ENCODE results near the gene PIGP.
A peak's percentile ranks its signal among the peaks of the same experiment; 100 is the strongest.
"Not testable (repeated sequence)": the region's sequence is repeated elsewhere in the genome, so short reads cannot be mapped to it uniquely, and the experiment has no call there.

Gene PIGP

DNA sequence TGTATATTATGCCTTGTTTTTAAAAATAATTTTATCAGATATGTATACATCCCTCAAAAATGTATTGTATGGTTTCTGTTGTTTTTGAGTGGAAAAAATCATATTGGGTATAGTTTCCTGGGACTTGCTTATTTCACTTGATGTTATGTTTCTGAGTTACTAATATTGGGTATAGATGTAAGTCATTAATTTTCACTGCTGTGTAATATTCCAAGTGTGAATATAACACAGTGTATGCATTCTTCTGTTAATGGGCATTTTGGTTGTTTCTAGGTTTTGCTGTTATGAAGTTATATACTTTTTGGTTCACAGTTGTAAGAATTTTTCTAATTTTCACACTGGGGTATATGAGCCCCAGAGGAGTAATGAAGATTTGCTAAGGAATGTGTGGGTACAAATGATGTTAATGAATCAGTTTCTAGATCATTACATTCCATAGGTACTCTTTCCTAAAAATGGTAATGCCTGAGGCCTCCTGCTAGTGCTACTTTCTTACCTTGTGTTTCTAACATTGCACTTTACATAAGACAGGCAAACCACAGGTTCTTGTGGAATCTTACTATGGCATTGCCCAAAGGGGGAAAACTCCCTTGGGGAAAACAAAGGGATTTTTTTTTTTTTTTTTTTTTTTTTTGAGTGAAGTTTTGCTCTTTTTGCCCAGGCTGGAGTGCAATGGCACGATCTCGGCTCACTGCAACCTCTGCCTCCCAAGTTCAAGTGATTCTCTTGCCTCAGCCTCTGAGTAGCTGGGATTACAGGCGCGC is 3.4 kb upstream of the PIGP start:
- DNase-seq = no peak

- no peak for DNase-seq
Observed at GRCh38 chr21:37075214-37075770, 2.4 kb upstream of the PIGP start.

DNA sequence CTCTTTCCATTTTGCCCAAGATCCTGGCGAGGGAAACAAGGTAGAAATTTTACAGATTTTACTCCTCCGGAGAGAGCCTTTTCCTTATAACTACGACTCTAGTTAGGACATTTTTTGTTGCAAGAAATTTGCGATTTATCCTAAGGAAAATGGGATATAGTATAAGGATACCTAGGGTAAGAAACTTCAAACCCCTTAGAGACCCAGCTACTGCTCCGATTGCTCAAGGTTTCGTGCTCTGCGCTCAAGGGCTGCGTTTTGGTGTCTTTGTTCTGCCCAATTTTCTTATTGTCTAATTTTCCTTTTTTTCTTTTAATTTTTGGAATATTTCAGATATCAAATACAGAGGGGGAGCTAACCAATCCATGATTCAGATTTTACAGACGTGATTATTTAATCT is 1.7 kb upstream of the PIGP start:
- DNase-seq = no peak

- DNase-seq = peak in 1 of 56 donors; percentile 69
Observed at GRCh38 chr21:37074197-37074510, 1.3 kb upstream of the PIGP start.

DNA sequence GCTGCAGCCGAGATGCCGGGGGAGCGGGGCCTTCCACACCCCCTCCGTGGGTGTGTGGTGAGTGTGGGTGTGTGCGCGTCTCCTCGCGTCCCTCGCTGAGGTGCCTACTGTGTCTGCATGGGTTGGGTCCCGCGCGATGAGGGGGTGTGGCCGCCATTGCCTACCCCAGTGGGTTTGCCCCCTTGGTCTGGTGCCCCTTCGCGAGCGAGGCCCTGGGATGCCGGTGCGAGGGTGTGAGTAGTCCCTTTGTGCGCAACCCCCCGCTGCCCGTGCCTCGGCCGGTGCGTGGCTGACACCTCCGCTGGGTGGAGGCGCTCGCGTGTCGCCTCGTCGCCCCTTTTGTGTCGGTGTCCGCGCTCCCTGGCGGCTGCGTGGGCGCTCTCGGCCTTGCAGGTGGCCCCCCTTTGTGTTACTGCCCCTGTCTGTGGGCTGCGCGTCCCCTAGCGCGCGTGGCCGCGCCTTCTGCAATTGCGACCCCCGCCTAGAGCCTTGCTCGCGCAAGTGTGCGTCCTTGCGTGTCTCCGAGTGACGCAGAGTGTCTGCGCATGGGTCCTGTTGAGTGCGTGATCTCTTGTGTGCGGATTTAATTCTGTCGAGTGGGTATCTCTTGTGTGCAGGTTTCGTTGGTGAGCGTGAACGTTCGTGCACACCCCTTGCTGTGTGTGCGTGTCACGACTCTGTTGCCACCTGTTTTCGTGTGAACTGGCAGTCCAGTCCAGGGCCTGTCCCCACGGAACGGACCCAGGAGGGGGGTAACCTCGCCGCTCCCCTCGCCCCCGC is 736 bp upstream of the PIGP start:
- DNase-seq = peak in 51 of 56 donors; percentile 29 to 86 (median 69)

- DNase-seq = peak in 52 of 56 donors; percentile 54 to 99 (median 90)
Observed at GRCh38 chr21:37072274-37072987, 440 bp downstream of the PIGP start.

DNA sequence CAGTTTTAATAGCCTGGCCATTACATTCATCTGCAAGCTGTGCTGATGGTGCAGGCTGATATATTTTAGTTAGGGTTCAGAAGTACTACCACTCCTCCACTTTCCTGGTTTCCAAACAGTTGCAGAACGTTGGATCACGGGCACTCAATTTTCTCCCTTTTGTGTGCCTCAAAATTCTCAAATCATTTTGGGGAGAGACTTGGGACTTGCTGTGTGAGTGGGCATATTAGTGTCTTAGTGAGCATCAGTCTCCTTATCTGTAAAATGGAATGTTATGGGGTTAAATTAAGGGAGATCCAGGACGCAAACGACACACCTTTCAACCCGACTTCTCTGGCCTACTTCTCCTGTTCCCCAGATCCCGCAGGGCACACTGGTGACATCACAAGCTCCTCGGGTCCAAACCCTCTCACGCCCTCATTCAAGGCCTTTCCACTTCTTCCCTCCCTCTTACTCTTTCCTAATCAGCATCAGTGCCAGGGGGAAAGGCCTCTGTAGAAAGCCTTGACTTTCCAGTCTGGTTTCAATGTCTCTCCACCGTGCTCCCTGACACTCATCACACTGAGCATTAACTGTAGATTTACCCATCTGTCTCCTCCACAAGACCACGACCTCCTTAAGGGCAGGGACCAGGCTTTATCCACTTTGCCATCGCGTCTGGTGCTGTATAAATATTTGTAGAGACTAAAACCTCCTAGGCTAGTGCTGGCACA is 1.2 kb downstream of the PIGP start:
- peak in 11 of 56 donors; percentile 14 to 72 (median 43) for DNase-seq

GRCh38 chr21:37065561-37066177 is 7.2 kb downstream of the PIGP start:
- DNase-seq = no peak

GRCh38 chr21:37064841-37065240 is 8.0 kb downstream of the PIGP start:
- DNase-seq = no peak

DNA sequence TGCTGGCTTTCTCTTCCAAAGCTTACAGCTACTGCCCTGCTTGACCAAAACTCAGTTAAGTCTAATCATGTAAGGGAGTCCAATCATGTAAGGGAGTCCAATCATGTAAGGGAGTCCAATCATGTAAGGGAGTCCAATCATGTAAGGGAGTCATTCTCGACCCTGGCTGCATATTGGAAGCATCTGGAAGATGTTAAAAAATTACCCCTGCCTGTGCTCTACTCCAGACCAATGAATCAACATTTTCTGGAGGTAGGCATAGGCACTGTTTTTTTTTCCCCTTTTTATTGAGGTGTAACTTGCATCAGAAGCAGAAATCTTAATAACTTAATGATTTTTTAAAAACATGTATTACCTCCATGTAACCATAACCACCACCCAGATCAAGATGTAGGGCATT is 9.4 kb downstream of the PIGP start:
- DNase-seq = no peak

DNA sequence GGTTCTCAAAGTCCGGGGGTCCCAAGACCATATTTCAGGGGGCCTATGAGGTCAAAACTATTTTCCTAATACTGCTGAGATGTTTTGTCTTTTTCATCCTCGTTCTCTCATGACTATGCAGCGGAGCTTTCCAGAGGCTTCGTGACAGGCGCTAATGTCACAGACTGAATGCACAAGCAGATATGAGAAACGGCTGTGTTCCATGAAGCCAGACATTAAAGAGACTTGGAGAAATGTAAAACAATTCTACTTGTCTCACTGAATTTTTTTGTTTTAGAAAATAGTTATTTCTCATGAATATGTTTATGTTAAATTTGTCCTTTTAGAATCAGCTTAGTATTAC is 10.3 kb downstream of the PIGP start:
- DNase-seq = no peak

GRCh38 chr21:37061926-37062592 is 10.8 kb downstream of the PIGP start:
- no peak for DNase-seq

DNA sequence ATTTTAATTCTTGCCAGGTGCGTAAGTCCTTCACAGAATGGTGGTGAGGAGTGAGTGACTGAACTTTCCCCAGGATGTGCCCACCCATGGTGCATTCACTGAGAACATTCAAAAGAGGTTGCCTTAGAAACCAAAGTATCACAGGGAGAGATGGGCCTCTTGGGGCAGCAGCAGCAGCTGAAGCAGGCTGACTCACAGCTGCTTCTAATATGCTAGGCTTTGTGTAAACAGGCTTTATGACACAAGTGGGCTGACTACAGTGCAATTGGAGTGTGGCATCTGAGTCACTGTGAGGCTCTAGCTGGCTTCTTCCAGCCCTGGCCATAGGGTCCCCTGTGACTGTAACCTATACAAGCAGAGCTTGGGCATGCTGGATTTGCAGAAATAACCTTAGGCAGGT is 12.6 kb downstream of the PIGP start:
- peak in 31 of 56 donors; percentile 12 to 77 (median 29) for DNase-seq

- DNase-seq = no peak
Observed at GRCh38 chr21:37059181-37059580, 13.7 kb downstream of the PIGP start.

DNA sequence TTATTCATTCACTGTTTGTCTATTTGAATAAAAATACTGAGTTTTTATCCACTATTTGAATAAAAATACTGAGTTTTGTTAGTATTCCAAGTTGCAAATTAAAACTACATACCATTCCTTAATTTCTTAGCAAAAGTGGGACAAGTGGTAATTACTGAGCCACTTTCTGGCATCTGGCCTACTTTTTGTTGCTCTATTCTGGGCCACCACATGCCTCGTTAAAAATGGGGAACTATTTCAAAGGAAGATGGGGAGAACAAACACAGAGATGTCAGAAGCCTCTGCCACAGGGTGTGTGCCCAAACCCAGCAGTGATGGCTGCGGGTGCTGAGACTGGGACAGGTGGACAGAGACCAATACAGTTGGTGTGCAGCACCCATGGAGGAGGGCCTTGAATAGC is 14.6 kb downstream of the PIGP start:
- DNase-seq = peak in 14 of 56 donors; percentile 4 to 48 (median 20)

DNA sequence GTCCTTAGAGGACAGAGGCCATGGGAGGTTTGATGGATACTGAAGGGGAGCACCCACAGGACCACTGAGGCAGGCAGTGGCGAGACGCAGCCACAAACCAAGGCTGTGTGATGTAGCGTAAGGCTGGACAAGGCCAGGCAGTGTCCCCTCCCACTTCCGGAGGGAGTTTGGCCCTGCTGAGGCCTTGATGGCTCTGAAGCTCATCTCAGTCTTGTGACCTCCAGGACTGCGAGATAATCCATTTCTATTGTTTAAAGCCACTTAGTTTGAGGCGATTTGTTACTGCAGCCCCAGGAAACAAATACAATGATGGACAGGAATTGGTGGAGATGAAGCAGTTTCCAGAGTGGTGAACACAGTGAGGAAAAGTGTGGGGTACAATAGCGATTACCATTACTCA is 15.3 kb downstream of the PIGP start:
- no peak for DNase-seq

DNA sequence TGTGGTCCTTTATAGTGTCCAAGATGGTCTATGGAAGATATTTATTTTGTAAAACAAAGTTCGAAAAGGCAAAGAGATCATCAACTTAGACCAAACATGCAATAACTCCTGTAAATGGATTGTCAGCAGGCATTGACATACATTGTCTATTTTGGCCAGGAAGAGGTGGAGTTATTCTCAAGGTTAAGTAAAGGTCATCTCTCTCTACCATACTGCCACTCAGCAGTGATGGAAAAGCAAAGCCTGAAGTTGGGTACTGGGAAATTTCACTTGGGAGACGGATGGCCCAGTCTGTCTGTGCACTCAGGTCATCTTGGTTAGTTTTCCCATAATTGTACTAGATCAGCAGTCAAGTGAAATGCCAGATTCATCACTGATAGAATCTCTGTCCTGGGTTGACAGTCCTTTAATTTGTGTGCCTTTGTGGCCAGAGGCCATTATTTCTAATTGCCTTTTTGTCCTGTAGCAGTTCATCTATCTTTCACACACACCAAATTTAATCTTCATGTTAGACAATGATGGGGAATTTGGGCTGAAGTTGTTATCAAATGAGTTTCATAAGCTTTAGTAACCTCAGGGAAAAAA is 17.5 kb downstream of the PIGP start:
- no peak for DNase-seq

DNA sequence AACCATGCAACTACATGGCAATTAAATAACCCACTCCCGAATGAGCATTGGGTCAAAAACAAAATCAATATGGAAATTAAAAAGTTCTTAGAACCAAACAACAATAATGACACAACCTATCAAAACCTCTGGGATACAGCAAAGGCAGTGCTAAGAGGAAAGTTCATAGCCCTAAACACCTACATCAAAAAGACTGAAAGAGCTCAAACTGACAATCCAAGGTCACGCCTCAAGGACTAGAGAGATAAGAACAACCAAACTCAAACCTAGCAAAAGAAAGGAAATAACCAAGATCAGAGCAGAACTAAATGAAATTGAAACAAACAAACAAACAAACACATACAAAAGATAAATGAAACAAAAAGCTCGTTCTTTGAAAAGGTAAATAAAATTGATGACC is 23.1 kb downstream of the PIGP start:
- not testable (repeated sequence) for DNase-seq

- no peak for DNase-seq
Observed at GRCh38 chr21:37047079-37047478, 25.8 kb downstream of the PIGP start.

- no peak for DNase-seq
Observed at GRCh38 chr21:37045556-37045955, 27.3 kb downstream of the PIGP start.

All from amygdala (tissue), 56 donors.